Non-pigmented ciliary epithelial cell (primary cell): ENCODE results near the gene SLC28A3.

Experiments
- DNase-seq: peaks from one replicate; pipeline ENCODE4 v3.0.0-alpha.2; 2010; ENCODE audit warnings: low read depth

The SLC28A3 gene

DNA sequence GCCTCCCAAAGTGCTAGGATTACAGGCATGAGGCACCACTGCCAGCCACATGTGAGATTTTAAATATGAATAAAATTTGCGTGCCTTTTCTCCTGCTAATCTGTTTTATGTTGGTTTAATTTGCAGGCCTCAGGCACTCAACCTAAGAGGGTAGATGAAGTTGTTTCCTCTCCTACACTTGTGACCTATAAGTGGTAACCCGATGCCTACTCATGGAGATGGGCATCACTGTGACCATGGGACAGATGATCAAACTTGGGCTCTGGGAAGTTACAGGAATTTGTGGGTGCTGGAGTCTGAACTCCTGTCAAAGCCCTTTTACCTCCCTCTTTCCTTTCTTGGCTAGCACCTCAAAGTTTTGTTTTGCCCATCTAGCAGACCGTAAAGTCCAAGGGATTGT lies 1.1 kb downstream of the SLC28A3 start:
- no peak for DNase-seq

DNA sequence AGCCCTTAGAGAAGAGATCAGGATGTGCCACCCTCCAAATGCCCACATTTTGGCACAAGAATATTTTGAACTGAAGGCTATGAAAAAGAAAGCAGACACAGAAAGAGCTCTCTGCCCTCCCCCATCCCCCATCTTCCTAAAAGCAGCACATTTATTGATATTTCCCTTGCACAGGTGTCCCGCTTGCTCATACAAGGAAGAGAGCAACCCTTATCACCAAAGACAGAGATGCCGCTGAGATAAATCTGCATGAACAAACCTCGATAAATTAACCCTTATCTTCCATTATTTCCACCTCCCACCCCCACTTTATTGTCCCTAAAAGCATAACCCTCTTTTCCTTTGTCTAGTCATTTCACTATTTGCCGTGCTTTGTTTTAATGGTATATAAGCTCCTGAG lies 1.8 kb downstream of the SLC28A3 start:
- DNase-seq: no peak

DNA sequence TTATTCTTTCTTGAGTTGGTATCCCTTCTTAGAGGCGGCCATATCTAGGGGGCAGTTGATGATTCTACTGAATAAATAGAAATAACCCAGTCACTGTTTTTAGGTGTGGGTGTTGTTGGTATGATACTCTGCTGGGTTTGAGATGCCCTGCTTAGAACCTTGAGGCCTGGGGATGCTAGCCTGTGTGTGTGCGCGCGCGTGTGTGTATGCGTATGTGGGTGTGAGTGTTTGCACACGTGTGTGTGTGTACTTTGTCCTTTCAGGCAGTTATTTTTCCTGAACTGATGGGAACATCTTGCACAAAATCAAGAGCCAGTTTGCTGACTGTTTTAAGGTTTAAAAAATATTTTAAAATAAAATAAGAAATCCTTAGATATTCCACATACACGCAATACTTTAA lies 3.3 kb downstream of the SLC28A3 start:
- no peak for DNase-seq

GRCh38 chr9:84331119-84331809 lies 9.3 kb downstream of the SLC28A3 start:
- DNase-seq: no peak

DNA sequence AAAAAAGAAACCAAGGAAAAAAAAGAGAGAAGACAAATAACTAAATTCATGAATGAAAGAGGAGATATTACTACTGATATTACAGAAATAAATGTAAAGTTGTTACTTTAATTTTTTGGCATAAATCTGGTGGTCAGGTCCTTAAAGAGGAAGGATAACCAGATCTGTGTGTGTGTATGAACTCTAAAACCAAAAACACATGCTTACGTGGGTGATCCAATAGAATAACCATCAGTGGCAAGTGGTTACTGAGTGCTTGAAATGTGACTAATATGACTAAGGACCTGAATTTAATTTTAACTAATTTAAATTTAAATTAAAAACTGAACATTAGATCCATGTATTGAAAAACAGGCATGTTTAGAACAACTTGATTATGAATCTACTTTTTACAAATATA lies 10.3 kb downstream of the SLC28A3 start:
- no peak for DNase-seq

- no peak for DNase-seq
Measured at GRCh38 chr9:84327184-84327583, 13.4 kb downstream of the SLC28A3 start.

DNA sequence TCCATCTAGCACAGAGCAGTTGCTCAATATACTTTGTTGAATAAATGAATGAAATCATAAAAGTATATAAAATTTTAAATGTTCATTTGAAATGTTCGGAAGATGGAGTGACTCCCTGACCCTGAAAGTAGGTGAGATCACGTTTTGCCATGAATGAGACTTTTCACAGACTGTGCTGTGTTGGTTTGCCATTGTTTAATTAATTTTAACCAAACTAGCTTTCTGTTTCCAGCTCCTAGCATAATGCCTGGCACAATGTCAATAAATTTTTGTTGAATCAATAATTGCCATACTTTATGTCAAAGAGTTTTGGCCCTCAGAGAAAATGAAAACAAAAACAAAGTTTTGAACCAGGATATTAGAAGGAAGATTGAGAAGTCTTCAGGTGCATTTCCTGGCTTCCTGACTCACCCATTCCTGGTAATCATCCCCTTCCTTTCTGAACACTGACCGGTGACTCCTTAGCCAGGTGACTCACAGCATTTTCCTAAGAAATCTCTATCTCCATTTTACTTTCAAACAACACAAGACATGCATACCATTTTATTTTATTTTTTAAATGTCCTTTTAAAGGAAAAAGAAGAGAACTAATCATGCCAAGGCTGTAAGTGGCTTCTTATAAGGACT lies 15.1 kb downstream of the SLC28A3 start:
- no peak for DNase-seq

GRCh38 chr9:84324811-84325210 lies 15.7 kb downstream of the SLC28A3 start:
- DNase-seq: no peak

DNA sequence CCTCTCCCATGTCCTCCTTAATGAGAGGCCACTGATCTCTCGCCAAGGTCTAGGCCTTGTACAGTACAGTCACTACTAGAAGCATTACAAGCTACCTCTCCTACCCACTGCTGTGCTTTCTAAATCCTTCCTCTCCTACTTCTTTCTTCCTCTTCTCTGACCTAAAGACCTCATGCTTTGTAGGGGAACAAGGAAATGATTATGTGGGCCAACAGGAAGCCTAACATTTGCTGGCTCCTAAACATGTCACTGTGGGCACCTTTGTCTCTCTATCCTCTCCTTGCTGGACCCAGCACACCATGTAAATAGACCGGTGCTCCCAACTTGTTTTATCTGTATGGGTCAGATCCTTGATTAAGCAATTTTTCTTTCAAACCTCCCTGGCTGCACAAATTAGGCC lies 16.7 kb downstream of the SLC28A3 start:
- DNase-seq: no peak

DNA sequence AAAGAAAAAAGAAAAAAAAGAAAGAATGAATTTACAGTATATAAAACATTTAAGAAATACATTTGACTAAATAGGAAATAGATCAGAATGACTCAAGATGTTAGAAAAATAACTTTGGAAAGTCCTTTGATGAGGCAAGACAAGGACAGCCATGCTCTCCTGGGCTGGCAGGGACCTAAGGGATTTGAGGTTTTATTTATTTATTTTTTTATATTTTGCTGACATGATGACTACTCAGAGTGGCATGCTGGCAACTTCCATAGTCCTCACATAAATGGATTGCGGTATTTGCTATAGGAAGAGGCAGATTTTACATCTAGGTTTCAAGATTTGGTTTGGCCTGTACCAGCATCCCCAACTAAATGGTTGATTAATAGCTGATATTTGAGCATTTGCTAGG lies 17.7 kb downstream of the SLC28A3 start:
- DNase-seq: no peak

DNA sequence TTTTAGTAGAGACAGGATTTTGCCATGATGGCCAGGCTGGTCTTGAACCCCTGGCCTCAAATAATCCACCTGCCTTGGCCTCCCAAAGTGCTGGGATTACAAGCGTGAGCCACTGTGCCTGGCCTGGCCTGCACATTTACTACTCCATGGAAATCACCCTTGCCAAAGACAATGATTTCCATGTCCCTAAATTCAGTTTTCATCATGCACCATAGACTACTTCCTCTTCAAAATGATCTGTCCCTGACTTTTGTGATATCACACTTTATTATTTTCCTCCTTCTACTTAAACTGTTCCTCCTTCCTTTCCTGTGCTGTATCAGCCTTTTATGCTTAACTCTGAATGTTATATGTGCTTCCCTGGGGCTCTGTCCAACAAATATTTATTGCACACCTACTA lies 20.3 kb downstream of the SLC28A3 start:
- DNase-seq: no peak

DNA sequence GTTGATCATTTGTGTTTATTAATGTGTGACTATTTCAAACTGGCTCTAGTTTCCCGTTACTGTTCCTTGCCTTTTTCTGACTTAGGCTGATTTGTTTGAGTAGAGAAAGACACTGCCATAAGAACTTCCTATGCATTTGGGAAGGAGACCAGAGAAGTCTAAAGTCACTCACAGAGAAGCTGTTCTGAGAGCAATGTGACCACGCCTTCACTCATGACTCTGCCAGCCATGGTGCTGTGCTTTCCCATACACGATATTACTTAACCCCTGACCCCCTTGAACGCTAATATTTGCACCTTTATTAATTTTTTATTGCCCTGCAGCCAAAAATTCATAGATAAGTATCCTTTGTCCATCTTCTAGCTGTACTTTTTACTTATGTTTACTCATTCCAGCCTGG lies 20.9 kb downstream of the SLC28A3 start:
- DNase-seq: no peak

DNA sequence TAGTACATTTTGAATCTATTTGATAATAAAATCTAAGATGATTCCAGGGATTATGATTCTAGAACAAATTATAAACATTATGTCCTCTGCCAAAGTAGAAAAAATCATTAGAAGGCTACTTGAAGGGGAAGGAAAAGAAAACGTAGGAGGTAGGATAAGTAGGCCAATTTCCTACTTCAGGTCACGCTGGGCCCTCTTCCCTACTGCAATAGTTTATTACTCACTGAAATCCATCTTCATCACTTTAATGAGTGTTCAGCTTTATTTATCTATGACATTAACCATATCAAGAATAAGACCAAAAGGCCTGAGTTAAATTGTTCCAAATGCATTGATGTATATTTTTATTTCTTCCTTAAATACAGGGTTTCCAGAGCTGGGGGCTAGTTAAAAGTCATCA lies 21.6 kb downstream of the SLC28A3 start:
- DNase-seq: no peak

DNA sequence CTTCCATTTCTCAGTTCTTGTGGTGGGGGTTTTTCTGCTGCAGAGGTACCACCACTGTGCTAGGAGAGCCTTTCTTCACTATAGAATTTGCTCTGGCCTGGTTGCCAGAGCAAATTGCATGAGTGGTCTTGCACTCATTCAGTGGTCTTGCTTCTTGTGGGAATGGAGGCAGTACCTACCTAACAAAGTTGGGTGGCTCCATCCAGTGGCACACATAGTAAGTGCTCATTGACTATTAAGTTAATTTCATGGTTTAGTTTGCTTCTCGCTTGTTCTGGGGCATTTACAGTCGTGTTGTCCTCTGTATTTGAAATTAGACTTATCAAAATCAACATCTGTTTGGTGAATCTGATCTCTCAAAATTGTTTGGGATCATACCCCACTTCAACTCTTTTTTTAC lies 23.0 kb downstream of the SLC28A3 start:
- no peak for DNase-seq

DNA sequence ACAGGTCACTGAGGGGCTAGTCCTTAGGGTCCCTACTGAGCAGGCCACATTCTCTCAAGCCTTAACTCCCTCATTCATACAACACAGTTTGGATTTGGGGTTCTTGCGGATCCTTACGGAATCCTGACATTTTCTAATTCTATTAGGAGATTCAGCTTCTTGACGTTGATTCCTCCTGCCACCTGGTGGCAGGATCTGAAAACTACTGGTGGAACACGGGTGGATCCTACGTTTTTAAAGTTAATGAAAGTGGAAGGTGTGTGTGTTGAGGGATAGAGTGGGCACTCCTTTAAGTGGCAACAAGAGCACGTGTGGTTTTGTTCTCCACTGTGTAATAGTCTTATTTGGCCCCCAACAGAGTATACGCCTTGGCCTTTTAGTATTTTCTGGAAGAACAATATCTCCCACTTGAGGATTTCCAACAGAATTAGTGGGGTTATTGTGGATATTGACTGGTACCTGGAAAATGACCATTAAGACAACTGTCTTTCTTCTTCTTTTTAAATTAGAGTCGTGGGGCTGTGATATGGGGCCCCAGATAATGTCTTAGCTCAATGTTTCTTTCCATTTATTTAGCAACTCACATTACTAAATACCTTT lies 25.2 kb downstream of the SLC28A3 start:
- no peak for DNase-seq

GRCh38 chr9:84314306-84314705 lies 26.3 kb downstream of the SLC28A3 start:
- no peak for DNase-seq

DNA sequence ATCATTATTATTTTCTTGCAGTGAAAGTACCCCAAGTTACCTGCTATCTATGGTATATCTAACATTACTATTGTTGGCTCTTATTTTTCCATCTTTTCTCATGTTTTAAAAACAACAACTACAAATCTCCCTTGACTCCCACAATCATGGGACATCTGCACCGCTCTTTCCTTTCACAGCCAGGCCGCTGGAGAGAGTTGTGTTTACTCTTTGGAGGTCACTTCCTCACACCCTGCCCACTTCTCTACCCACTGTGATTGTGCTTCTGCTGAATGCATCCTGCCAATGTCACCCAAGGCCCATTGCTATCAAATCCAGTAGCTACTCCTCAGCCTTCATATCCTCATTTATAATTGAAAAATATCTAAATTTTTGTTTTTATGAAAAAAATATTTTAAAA lies 29.7 kb downstream of the SLC28A3 start:
- no peak for DNase-seq

- DNase-seq: no peak
Measured at GRCh38 chr9:84305497-84306131, 34.9 kb downstream of the SLC28A3 start.

DNA sequence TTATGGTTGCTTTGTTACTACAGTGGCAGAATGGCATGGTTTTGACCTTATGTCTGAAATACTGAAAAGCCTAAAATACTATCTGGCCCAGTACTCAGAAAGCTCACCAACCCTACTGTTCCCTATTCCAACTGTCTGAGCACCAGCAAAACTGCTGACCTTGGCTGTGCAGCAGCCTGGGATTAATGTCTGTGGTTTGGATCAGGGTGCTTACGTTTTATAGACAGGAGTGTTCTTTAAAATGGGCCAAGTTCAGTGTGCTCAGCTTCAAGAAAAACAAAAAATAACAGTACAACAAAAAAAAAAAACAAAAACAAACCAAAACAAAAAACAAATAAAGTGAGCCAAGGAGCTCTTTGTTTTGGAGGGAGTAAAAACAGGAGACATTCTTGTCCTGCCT lies 36.4 kb downstream of the SLC28A3 start:
- no peak for DNase-seq

DNA sequence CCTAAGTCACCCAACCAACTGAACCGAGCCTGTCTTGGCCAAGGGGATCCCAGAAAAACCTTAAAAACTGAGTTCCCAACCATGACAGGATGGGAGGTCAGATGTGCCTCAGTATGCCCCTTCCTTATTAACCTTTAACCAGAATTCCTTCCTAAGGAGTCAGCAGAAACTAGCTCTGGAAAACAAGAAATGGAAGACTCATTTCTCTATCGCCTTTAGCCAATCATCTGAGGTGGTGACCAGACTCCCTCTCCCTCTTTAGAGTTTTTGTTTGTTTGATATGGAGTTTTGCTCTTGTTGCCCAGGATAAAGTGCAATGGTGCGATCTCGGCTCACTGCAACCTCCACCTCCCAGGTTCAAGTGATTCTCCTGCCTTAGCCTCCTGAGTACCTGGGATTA lies 37.5 kb downstream of the SLC28A3 start:
- no peak for DNase-seq

DNA sequence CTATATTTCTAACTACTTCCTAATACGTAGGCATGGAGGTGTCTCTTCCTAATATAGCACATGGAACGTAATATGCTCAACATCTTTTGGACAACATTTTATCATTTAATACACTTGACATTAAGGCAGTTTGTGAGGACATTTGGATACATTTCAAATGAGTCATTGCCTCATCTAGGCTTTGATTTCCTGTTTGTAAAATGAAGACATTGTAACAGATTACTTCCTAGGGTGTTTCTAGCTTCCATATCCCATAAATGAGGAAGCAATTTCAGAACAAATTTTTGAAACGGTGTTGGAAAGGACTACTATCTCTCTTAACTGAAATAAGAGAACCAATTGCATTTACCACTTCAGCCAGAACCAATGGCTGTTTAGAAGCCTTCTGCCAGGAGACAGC lies 38.7 kb downstream of the SLC28A3 start:
- DNase-seq: no peak

DNA sequence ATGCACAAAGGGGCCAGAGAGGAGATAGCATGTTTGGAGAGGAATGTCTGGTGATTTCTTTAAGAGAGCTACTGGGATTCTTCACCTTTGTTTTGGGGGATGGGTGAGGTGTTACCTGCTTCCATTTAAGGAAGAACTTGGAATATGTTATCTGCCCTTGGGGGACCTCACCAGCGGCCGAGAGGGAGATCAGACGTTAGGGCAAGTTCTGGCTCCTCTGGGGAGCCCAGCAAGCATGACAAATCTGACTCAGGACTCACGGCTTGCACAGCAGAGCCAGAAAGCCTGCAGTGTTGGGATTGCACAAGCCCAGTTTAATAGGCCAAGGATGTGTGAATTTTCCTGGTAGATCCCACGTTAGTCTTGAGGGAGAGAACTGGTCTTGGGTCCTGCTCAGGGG lies 40.3 kb downstream of the SLC28A3 start:
- DNase-seq: no peak

- no peak for DNase-seq
Measured at GRCh38 chr9:84297162-84297821, 43.3 kb downstream of the SLC28A3 start.
